Right lobe of liver (tissue), 6 donors: ENCODE results near the gene CHN2. TPM values are rescaled to one million over a fixed set of nuclear protein-coding genes. Genes with fewer than 3 reads are reported as not detected.
A peak's percentile ranks its signal among the peaks of the same experiment; 100 is the strongest.

ENCODE experiments used
- ATAC-seq, 4 donors: fragments of 200-7000 bp; cut with Tn5 transposase; one replicate each; pipeline ENCODE4 v1.9.1; 2020; ENCODE audit warnings: mild to moderate bottlenecking in 4 of 4, moderate library complexity in 4 of 4
- DNase-seq, 3 donors: peaks; one replicate each; pipeline ENCODE4 v3.0.0-alpha.2; 2020
- H3K27ac ChIP-seq, 3 donors: fragments of 200-600 bp; one replicate each; pipeline ENCODE4 v1.8.0; 2022
- H3K27me3 ChIP-seq, 2 donors: fragments of 200-600 bp; one replicate each; pipeline ENCODE4 v1.8.0; 2022
- H3K36me3 ChIP-seq, 4 donors: fragments of 200-600 bp; sonication (generic) in 1 of 4; one replicate each; pipeline versions ENCODE4 v1.5.1 to v1.8.0; 2017 to 2022; ENCODE audit warnings: control low read depth in 1 of 4
- H3K4me1 ChIP-seq, 4 donors: fragments of 200-600 bp; sonication (generic) in 1 of 4; one replicate each; pipeline versions ENCODE4 v1.5.1 to v1.8.0; 2017 to 2022; ENCODE audit warnings: control low read depth in 1 of 4
- H3K4me3 ChIP-seq, 3 donors: fragments of 200-600 bp; one replicate each; pipeline ENCODE4 v1.8.0; 2022
- H3K9me3 ChIP-seq, 4 donors: fragments of 200-600 bp; sonication (generic) in 1 of 4; one replicate each; pipeline versions ENCODE4 v1.5.1 to v1.8.0; 2017 to 2022; ENCODE audit warnings: control low read depth in 1 of 4
- CTCF ChIP-seq, 4 donors: fragments of 200-600 bp in 3 of 4; fragments of 450-650 bp in 1 of 4; IDR thresholded peaks; one replicate each; pipeline versions ENCODE4 v1.5.1 to v1.8.0; 2016 to 2022; ENCODE audit warnings: antibody characterized with exemption in 4 of 4, mild to moderate bottlenecking in 2 of 4
- POLR2A ChIP-seq: fragments of 450-650 bp; IDR thresholded peaks from one replicate; pipeline ENCODE4 v1.6.1; 2017; ENCODE audit warnings: antibody characterized with exemption, mild to moderate bottlenecking
- WGBS: methylation state at CpG from one replicate; pipeline ENCODE4 v1.1.6; 2018; ENCODE audit warnings: low coverage, low lambda C conversion rate; ENCODE audit not compliant: insufficient coverage; ENCODE audit errors: missing lambda C conversion rate; 5-methylcytosine and 5-hydroxymethylcytosine counted together
- intact Hi-C, 2 donors: fragments of 100-400 bp; cut with DNase I; formaldehyde crosslinking; loops; one replicate each; pipeline versions ENCODE4 v1.11.2 to v1.14.1; 2022
- total RNA-seq, 6 experiments: library from RNA; depleted of rRNA in 2 of 6; stranded (reverse); fragments of >200 nt in 2 of 6; fragmentation: NEBNext Ultra II Directional in 3 of 6; extraction: Animal tissue kit (Norgen Biotek cat#: 25700) in 3 of 6; gene quantifications; one replicate each; pipeline versions ENCODE4 v1.1.0 to v1.2.4, GENCODE V29; 2016 to 2023
- donor health status: DM: no; HTN: yes; CAD: no.
- donor health status: DM: no; HTN: no; CAD: no.
- donor health status: DM: no; HTN: no; CAD: no.
- donor health status: DM: no; HTN: yes; CAD: no.
- donor health status: DM: no; HTN: yes; CAD: no.

Gene CHN2
- total RNA-seq, 6 experiments from 2014 or later, result 20.1 to 57.7 (median 31.5) TPM

- Histone ChIP-seq H3K9me3 (no peaks in the 10 kb centered on the region), H3K27me3 (no peaks in the 10 kb centered on the region), H3K27ac (no peak overlapping the region), H3K36me3 (no peaks in the 10 kb centered on the region), H3K4me3 (no peak overlapping the region), H3K4me1 (no peaks in the 10 kb centered on the region)
- intact Hi-C loops, result no loop called here
- no peak for DNase-seq
- no peak for TF ChIP-seq CTCF (IDR thresholded peaks at IDR 0.05)
- no peak for ATAC-seq
- WGBS, result 85% methylated on average over 5 of the region's 5 CpGs
Measured at GRCh38 chr7:29422829-29423228, 228.3 kb downstream of the CHN2 start.

GRCh38 chr7:29424295-29424983 is 229.9 kb downstream of the CHN2 start:
- Histone ChIP-seq H3K27me3 (no peaks in the 10 kb centered on the region), H3K4me1 (no peaks in the 10 kb centered on the region), H3K36me3 (no peaks in the 10 kb centered on the region), H3K27ac (no peak overlapping the region), H3K4me3 (no peak overlapping the region), H3K9me3 (no peaks in the 10 kb centered on the region)
- no peak for DNase-seq
- TF ChIP-seq CTCF (IDR thresholded peaks at IDR 0.05), result no peak
- no peak for TF ChIP-seq POLR2A
- intact Hi-C loops, result no loop called here
- 84% methylated on average over 7 of the region's 7 CpGs for WGBS
- no peak for ATAC-seq

- no peak for TF ChIP-seq CTCF (IDR thresholded peaks at IDR 0.05)
- TF ChIP-seq POLR2A, result no peak
- ATAC-seq (no peak), DNase-seq (no peak)
- Histone ChIP-seq H3K27me3 (no peaks in the 10 kb centered on the region), H3K9me3 (no peaks in the 10 kb centered on the region), H3K4me3 (no peak overlapping the region), H3K27ac (no peak overlapping the region), H3K4me1 (no peaks in the 10 kb centered on the region), H3K36me3 (no peaks in the 10 kb centered on the region)
- 93% methylated on average over 2 of the region's 3 CpGs for WGBS
- intact Hi-C loops, result no loop called here
Measured at GRCh38 chr7:29424984-29425309, 230.4 kb downstream of the CHN2 start.

- WGBS, result 70% methylated on average over 3 of the region's 5 CpGs
- ATAC-seq (peak in 1 of 4 donors; percentile 49), DNase-seq (no peak)
- H3K36me3 ChIP-seq, result no peaks in the 10 kb centered on the region
- H3K9me3 ChIP-seq, result no peaks in the 10 kb centered on the region
- intact Hi-C loops, result no loop called here
- H3K4me3 ChIP-seq, result no peak overlapping the region
- H3K27me3 ChIP-seq, result no peaks in the 10 kb centered on the region
- TF ChIP-seq POLR2A, result no peak
- no peak for TF ChIP-seq CTCF (IDR thresholded peaks at IDR 0.05)
- H3K4me1 ChIP-seq, result no peaks in the 10 kb centered on the region
- no peak overlapping the region for H3K27ac ChIP-seq
Measured at GRCh38 chr7:29426587-29426986, 232.0 kb downstream of the CHN2 start.

GRCh38 chr7:29429401-29429800 is 234.8 kb downstream of the CHN2 start:
- no peak for ATAC-seq

More at GRCh38 chr7:29429401-29429800, 234.8 kb downstream of the CHN2 start:
- TF ChIP-seq CTCF (IDR thresholded peaks at IDR 0.05) (no peak), POLR2A (no peak)
- intact Hi-C loops, result no loop called here
- no peaks in the 10 kb centered on the region for H3K36me3 ChIP-seq
- H3K4me1 ChIP-seq, result no peaks in the 10 kb centered on the region
- DNase-seq, result no peak
- H3K4me3 ChIP-seq, result no peak overlapping the region
- no peaks in the 10 kb centered on the region for H3K9me3 ChIP-seq
- WGBS, result 73% methylated on average over 1 of the region's 1 CpG
- no peaks in the 10 kb centered on the region for H3K27me3 ChIP-seq
- no peak overlapping the region for H3K27ac ChIP-seq
